ENCODE results near the gene TRIM17. TPM values are rescaled to one million over a fixed set of nuclear protein-coding genes. Genes with fewer than 3 reads are reported as not detected.

TRIM17 gene
- total RNA-seq, 1 experiment from 2014 or later = 0.54 TPM

GRCh38 chr1:228417061-228417460 is 400 bp upstream of the TRIM17 start:
- Histone ChIP-seq H3K9me3 (ENCODE audit: low read depth, low read length, poor library complexity, severe bottlenecking) (no peaks in the 10 kb centered on the region), H3K27me3 (replicated peaks; ENCODE audit: insufficient read depth, low read depth, low read length, poor library complexity) (peaks cover 4% of the 10 kb centered on the region), H3K36me3 (ENCODE audit: insufficient read depth, low read length, poor library complexity, severe bottlenecking) (no peaks in the 10 kb centered on the region), H3K4me1 (ENCODE audit: insufficient read depth, low read length, poor library complexity, severe bottlenecking) (peaks cover 15% of the 10 kb centered on the region), H3K27ac (ENCODE audit: low read depth, low read length, poor library complexity, severe bottlenecking) (no peak overlapping the region), H3K4me3 (ENCODE audit: low read depth, low read length, poor library complexity, severe bottlenecking) (peak overlapping the region; percentile 49)
- BruUV-seq (replicated peaks) = no TSS peak
- POLR2A ChIA-PET (ENCODE audit: low non-redundant PET) = no interaction called here
- DNase-seq (ENCODE audit: low spot score) = no peak
- CTCF ChIA-PET = no interaction called here
- intact Hi-C loops (cut with micrococcal nuclease; ENCODE audit: unreplicated experiment) = no loop called here
- no peak for TF ChIP-seq EZH2 (IDR thresholded peaks at IDR 0.05; ENCODE audit: borderline replicate concordance, low read depth, low read length, poor library complexity, severe bottlenecking)
- no peak for TF ChIP-seq CTCF (conservative IDR thresholded peaks at IDR 0.05; ENCODE audit: low read depth, low read length)

GRCh38 chr1:228415853-228416216 is 826 bp downstream of the TRIM17 start:
- no peak for DNase-seq (ENCODE audit: low spot score)
- Histone ChIP-seq H3K36me3 (ENCODE audit: insufficient read depth, low read length, poor library complexity, severe bottlenecking) (no peaks in the 10 kb centered on the region), H3K27me3 (replicated peaks; ENCODE audit: insufficient read depth, low read depth, low read length, poor library complexity) (peaks cover 4% of the 10 kb centered on the region), H3K4me1 (ENCODE audit: insufficient read depth, low read length, poor library complexity, severe bottlenecking) (peaks cover 15% of the 10 kb centered on the region), H3K9me3 (ENCODE audit: low read depth, low read length, poor library complexity, severe bottlenecking) (no peaks in the 10 kb centered on the region), H3K4me3 (ENCODE audit: low read depth, low read length, poor library complexity, severe bottlenecking) (peak overlapping the region; percentile 49), H3K27ac (ENCODE audit: low read depth, low read length, poor library complexity, severe bottlenecking) (no peak overlapping the region)
- TF ChIP-seq CTCF (conservative IDR thresholded peaks at IDR 0.05; ENCODE audit: low read depth, low read length) (no peak), EZH2 (IDR thresholded peaks at IDR 0.05; ENCODE audit: borderline replicate concordance, low read depth, low read length, poor library complexity, severe bottlenecking) (no peak)
- intact Hi-C loops (cut with micrococcal nuclease; ENCODE audit: unreplicated experiment) = no loop called here
- no TSS peak for BruUV-seq (replicated peaks)
- ChIA-PET POLR2A (ENCODE audit: low non-redundant PET) (no interaction called here), CTCF (no interaction called here)

GRCh38 chr1:228415221-228415620 is 1.4 kb downstream of the TRIM17 start:
- peaks cover 4% of the 10 kb centered on the region for H3K27me3 ChIP-seq (replicated peaks; ENCODE audit: insufficient read depth, low read depth, low read length, poor library complexity)
- BruUV-seq (replicated peaks) = no TSS peak
- intact Hi-C loops (cut with micrococcal nuclease; ENCODE audit: unreplicated experiment) = no loop called here

More at GRCh38 chr1:228415221-228415620, 1.4 kb downstream of the TRIM17 start:
- Histone ChIP-seq H3K4me1 (ENCODE audit: insufficient read depth, low read length, poor library complexity, severe bottlenecking) (peaks cover 15% of the 10 kb centered on the region), H3K36me3 (ENCODE audit: insufficient read depth, low read length, poor library complexity, severe bottlenecking) (no peaks in the 10 kb centered on the region), H3K9me3 (ENCODE audit: low read depth, low read length, poor library complexity, severe bottlenecking) (no peaks in the 10 kb centered on the region), H3K4me3 (ENCODE audit: low read depth, low read length, poor library complexity, severe bottlenecking) (no peak overlapping the region), H3K27ac (ENCODE audit: low read depth, low read length, poor library complexity, severe bottlenecking) (no peak overlapping the region)
- CTCF ChIA-PET = no interaction called here
- POLR2A ChIA-PET (ENCODE audit: low non-redundant PET) = no interaction called here
- no peak for TF ChIP-seq CTCF (conservative IDR thresholded peaks at IDR 0.05; ENCODE audit: low read depth, low read length)
- no peak for TF ChIP-seq EZH2 (IDR thresholded peaks at IDR 0.05; ENCODE audit: borderline replicate concordance, low read depth, low read length, poor library complexity, severe bottlenecking)
- DNase-seq (ENCODE audit: low spot score) = no peak
